ENCODE data around the gene RNF4. TPM values are rescaled to one million over a fixed set of nuclear protein-coding genes. Genes with fewer than 3 reads are reported as not detected.

Gene RNF4
- total RNA-seq, 1 experiment from 2014 or later: 92.0 TPM

- WGBS (ENCODE audit: extremely low coverage, insufficient read length, low lambda C conversion rate): no CpG with 5 or more reads among the region's 4 CpGs
- Histone ChIP-seq H4K91ac (ENCODE audit: insufficient read length, low read depth, low read length) (no peak overlapping the region), H2BK15ac (ENCODE audit: low read depth, low read length) (no peak overlapping the region), H2BK12ac (ENCODE audit: insufficient read length, low read depth, low read length) (no peak overlapping the region), H3K79me1 (ENCODE audit: insufficient read depth, low read depth, low read length, poor library complexity, severe bottlenecking) (no peaks in the 10 kb centered on the region), H2AK5ac (ENCODE audit: insufficient read length, low read length) (no peak overlapping the region), H3K79me2 (ENCODE audit: insufficient read depth, low read length) (peaks cover 95% of the 10 kb centered on the region), H3K4me1 (ENCODE audit: insufficient read depth, low read length) (peaks cover 2% of the 10 kb centered on the region; the same call in 1 of the 2 replicates), H3K27ac (ENCODE audit: insufficient read length, low read depth, low read length) (no peak overlapping the region), H2BK20ac (ENCODE audit: low read depth, low read length, poor library complexity, severe bottlenecking) (no peak overlapping the region), H3K9ac (ENCODE audit: extremely low read depth, insufficient read length, low read length) (no peak overlapping the region), H4K5ac (ENCODE audit: insufficient read length, low read depth, low read length) (no peak overlapping the region), H3K56ac (ENCODE audit: insufficient read length, low read depth, low read length) (no peak overlapping the region), H3K4ac (ENCODE audit: low read depth, low read length) (no peak overlapping the region), H2BK5ac (ENCODE audit: insufficient read length, low read length) (no peak overlapping the region), H4K8ac (replicated peaks; ENCODE audit: insufficient read length, low read depth, low read length) (no peak overlapping the region), H2AFZ (ENCODE audit: low read length) (no peak overlapping the region), H3K4me2 (ENCODE audit: insufficient read depth, insufficient read length, low read length) (no peak overlapping the region), H4K20me1 (ENCODE audit: control insufficient read depth, insufficient read depth, insufficient read length) (peaks cover 6% of the 10 kb centered on the region), H3K23ac (ENCODE audit: insufficient read length, low read depth, low read length) (no peak overlapping the region), H3T11ph (ENCODE audit: low read length) (no peak overlapping the region), H3K27me3 (ENCODE audit: insufficient read depth, low read length) (no peaks in the 10 kb centered on the region), H3K9me3 (ENCODE audit: control insufficient read depth, low read depth, low read length) (no peaks in the 10 kb centered on the region), H3K14ac (ENCODE audit: insufficient read depth, low read length) (no peak overlapping the region; the same call in 1 of the 2 replicates), H2BK120ac (ENCODE audit: low read depth, low read length, poor library complexity, severe bottlenecking) (no peak overlapping the region), H3K18ac (ENCODE audit: insufficient read length, low read depth, low read length) (no peak overlapping the region), H3K23me2 (ENCODE audit: insufficient read length, low read depth, low read length, poor library complexity, severe bottlenecking) (no peaks in the 10 kb centered on the region)
- DNase-seq: no peak
- TF ChIP-seq CTCF (conservative IDR thresholded peaks at IDR 0.05): no peak
- no peaks in the 10 kb centered on the region for H3K27me3 Mint-ChIP-seq (ENCODE audit: low read depth)
- no peak overlapping the region for H3K4me3 Mint-ChIP-seq
- H3K4me1 Mint-ChIP-seq: peaks cover 80 to 87% of the 10 kb centered on the region in 2 experiments
- peaks cover 0 to 4% (median 0%) of the 10 kb centered on the region in 3 experiments; a peak in 4 of 7 replicates for H3K36me3 Mint-ChIP-seq (ENCODE audit: insufficient read depth in 1 of 3, low read depth in 3 of 3)
- H3K9me3 Mint-ChIP-seq: no peaks in the 10 kb centered on the region
- no peak overlapping the region; a peak in 1 of 7 replicates for H3K27ac Mint-ChIP-seq
Observed at GRCh38 chr4:2482192-2482591, 13.3 kb downstream of the RNF4 start.
